PC-3 (cell line): ENCODE results near the gene LIMK1. TPM values are rescaled to one million over a fixed set of nuclear protein-coding genes. Genes with fewer than 3 reads are reported as not detected.
"Not testable (repeated sequence)": the region's sequence is repeated elsewhere in the genome, so short reads cannot be mapped to it uniquely, and the experiment has no call there.

ENCODE experiments used
- ATAC-seq: fragments of 200-7000 bp; cut with Tn5 transposase; 2 replicates; pipeline ENCODE4 v1.9.1; 2020; ENCODE audit warnings: mild to moderate bottlenecking, moderate library complexity
- BruUV-seq: library from RNA; stranded (reverse); fragments of 400-500 nt; replicated peaks from 2 replicates; lab custom pipeline; 2021; lab: Mats Ljungman, UMichigan
- CTCF ChIA-PET: fragments of 300-600 bp; sonication (Branson Sonifier 250); formaldehyde crosslinking; loops from one replicate; lab custom pipeline; 2022; ENCODE audit warnings: antibody characterized with exemption; lab: Charles Lee
- POLR2A ChIA-PET: fragments of 300-600 bp; sonication (Branson Sonifier 250); formaldehyde crosslinking; loops from one replicate; lab custom pipeline; 2022; ENCODE audit warnings: antibody characterized with exemption; ENCODE audit not compliant: unreplicated experiment; lab: Charles Lee
- DNase-seq: peaks from one replicate; pipeline ENCODE4 v3.0.0-alpha.2; 2015
- H2AFZ ChIP-seq: fragments of 300-600 bp; sonication (generic); 2 replicates; pipeline ENCODE4 v1.6.0; 2016; ENCODE audit warnings: antibody characterized with exemption, low read length
- H3F3A ChIP-seq: fragments of 300-600 bp; sonication (generic); one replicate; pipeline ENCODE4 v1.6.0; 2017; ENCODE audit warnings: antibody characterized with exemption, low read length, control low read depth, mild to moderate bottlenecking; ENCODE audit not compliant: unreplicated experiment
- H3K27ac ChIP-seq: fragments of 300-600 bp; sonication (generic); 2 replicates; pipeline ENCODE4 v1.5.1; 2016; ENCODE audit warnings: mild to moderate bottlenecking, low read length
- H3K27me3 ChIP-seq: fragments of 300-600 bp; sonication (generic); 2 replicates; pipeline ENCODE4 v1.6.1; 2016; ENCODE audit warnings: low read length, mixed read lengths
- H3K36me3 ChIP-seq: fragments of 300-600 bp; sonication (generic); 2 replicates; pipeline ENCODE4 v1.6.1; 2016; ENCODE audit warnings: low read depth, mixed run types, low read length, mixed read lengths
- H3K4me1 ChIP-seq: fragments of 300-600 bp; sonication (generic); 2 replicates; pipeline ENCODE4 v1.5.1; 2016; ENCODE audit warnings: low read length; ENCODE audit not compliant: insufficient read depth
- H3K4me2 ChIP-seq: fragments of 300-600 bp; sonication (generic); 2 replicates; pipeline ENCODE4 v1.6.0; 2016; ENCODE audit warnings: low read length
- H3K4me3 ChIP-seq: fragments of 300-600 bp; sonication (generic); 2 replicates; pipeline ENCODE4 v1.5.1; 2016; ENCODE audit warnings: mild to moderate bottlenecking, low read length, mixed read lengths
- H3K79me2 ChIP-seq: fragments of 300-600 bp; sonication (generic); 2 replicates; pipeline ENCODE4 v1.6.1; 2017; ENCODE audit warnings: low read length, mixed read lengths
- H3K9ac ChIP-seq: fragments of 300-600 bp; sonication (generic); 2 replicates; pipeline ENCODE4 v1.6.0; 2016; ENCODE audit warnings: mild to moderate bottlenecking, low read length
- H3K9me2 ChIP-seq: fragments of 300-600 bp; sonication (generic); replicated peaks from 2 replicates; pipeline ENCODE4 v1.6.1; 2016; ENCODE audit warnings: mixed run types, low read length, mixed read lengths
- H3K9me3 ChIP-seq: fragments of 300-600 bp; sonication (generic); 2 replicates; pipeline ENCODE4 v1.6.1; 2016; ENCODE audit warnings: low read length, mixed read lengths
- H4K20me1 ChIP-seq: fragments of 300-600 bp; sonication (generic); 2 replicates; pipeline ENCODE4 v1.6.1; 2016; ENCODE audit warnings: low read length, mixed read lengths
- EZH2 ChIP-seq: fragments of 300-600 bp; sonication (generic); IDR thresholded peaks from one replicate; pipeline ENCODE4 v1.6.1; 2017; ENCODE audit warnings: antibody characterized with exemption, mild to moderate bottlenecking, low read length; ENCODE audit not compliant: unreplicated experiment
- EZH2phosphoT487 ChIP-seq: fragments of 300-600 bp; sonication (generic); IDR thresholded peaks from 2 replicates; pipeline ENCODE4 v1.6.1; 2018; ENCODE audit warnings: mild to moderate bottlenecking, antibody characterized with exemption, low read length, borderline replicate concordance
- intact Hi-C: fragments of 100-400 bp; cut with micrococcal nuclease; formaldehyde crosslinking; loops from 2 replicates; pipeline ENCODE4 v1.9.0; 2023
- total RNA-seq: library from RNA; depleted of rRNA; stranded (reverse); fragments of >200 nt; gene quantifications from 2 replicates; pipeline ENCODE4 v1.2.3, GENCODE V29; 2014; rRNA removed
- TF ChIP-seq, protein P1 (sequence below): fragments of 300-600 bp; sonication (generic); conservative IDR thresholded peaks from 2 replicates; pipeline ENCODE4 v1.5.1; 2017; ENCODE audit warnings: antibody characterized with exemption, low read depth, mild to moderate bottlenecking, low read length

LIMK1 gene
- total RNA-seq, 1 experiment from 2014 or later = 40.3 TPM

DNA sequence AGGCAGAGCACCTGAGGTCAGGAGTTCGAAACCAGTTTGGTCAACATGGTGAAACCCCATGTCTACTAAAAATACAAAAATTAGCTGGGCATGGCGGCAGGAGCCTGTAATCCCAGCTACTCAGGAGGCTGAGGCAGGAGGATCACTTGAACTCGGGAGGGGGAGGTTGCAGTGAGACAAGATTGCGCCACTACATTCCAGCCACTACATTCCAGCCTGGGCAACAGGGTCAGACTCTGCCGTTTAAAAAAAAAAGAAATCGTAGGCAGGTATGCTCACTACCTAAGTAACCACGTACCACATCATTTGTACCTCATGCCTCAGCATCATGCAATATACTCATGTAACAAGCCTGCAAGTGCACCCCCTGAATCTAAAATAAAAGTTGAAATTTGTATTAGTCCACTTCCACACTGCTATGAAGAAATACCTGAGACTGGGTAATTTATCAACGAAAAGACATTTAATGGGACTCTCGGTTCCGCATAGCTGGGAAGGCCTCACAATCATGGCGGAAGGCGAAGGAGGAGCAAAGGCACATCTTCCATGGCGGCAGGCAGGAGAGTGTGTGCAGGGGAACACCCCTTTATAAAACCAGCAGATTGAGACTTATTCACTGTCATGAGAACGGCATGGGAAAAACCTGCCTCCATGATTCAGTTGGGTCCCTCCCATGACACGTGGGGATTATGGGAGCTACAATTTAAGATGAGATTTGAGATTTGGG lies 82.4 kb downstream of the LIMK1 start:
- Histone ChIP-seq H3K9me2 (no peaks in the 10 kb centered on the region), H2AFZ (no peak overlapping the region), H3K36me3 (no peaks in the 10 kb centered on the region), H3K9ac (no peak overlapping the region), H4K20me1 (no peaks in the 10 kb centered on the region), H3K4me1 (no peaks in the 10 kb centered on the region), H3K27me3 (no peaks in the 10 kb centered on the region), H3K4me2 (no peak overlapping the region), H3K9me3 (no peaks in the 10 kb centered on the region), H3K27ac (no peak overlapping the region), H3F3A (no peaks in the 10 kb centered on the region), H3K79me2 (no peaks in the 10 kb centered on the region), H3K4me3 (no peak overlapping the region)
- no peak for ATAC-seq
- DNase-seq = no peak
- TF ChIP-seq EZH2phosphoT487 = no peak
- TF ChIP-seq, protein P1, sequence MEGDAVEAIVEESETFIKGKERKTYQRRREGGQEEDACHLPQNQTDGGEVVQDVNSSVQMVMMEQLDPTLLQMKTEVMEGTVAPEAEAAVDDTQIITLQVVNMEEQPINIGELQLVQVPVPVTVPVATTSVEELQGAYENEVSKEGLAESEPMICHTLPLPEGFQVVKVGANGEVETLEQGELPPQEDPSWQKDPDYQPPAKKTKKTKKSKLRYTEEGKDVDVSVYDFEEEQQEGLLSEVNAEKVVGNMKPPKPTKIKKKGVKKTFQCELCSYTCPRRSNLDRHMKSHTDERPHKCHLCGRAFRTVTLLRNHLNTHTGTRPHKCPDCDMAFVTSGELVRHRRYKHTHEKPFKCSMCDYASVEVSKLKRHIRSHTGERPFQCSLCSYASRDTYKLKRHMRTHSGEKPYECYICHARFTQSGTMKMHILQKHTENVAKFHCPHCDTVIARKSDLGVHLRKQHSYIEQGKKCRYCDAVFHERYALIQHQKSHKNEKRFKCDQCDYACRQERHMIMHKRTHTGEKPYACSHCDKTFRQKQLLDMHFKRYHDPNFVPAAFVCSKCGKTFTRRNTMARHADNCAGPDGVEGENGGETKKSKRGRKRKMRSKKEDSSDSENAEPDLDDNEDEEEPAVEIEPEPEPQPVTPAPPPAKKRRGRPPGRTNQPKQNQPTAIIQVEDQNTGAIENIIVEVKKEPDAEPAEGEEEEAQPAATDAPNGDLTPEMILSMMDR = no peak
- no peak for TF ChIP-seq EZH2
- intact Hi-C loops = no loop called here
- POLR2A ChIA-PET = no interaction called here
- CTCF ChIA-PET = no interaction called here
- no TSS peak for BruUV-seq

DNA sequence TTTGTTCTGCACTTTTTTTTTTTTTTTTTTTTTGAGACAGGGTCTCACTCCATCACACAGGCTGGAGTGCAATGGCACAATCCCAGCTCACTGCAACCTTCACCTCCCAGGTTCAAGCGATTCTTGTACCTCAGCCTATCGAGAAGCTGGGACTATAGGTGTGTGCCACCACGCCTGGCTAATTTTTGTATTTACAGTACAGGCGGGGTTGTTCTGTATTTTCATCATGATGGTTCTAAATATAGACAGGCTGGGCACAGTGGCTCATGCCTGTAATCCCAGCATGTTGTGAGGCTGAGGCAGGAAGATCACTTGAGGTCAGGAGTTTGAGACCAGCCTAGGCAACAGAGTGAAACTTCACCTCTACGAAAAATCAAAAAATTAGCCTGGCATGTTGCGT lies 83.7 kb downstream of the LIMK1 start:
- CTCF ChIA-PET = not testable (repeated sequence)

More for the DNA sequence above, 83.7 kb downstream of the LIMK1 start:
- BruUV-seq, H3F3A ChIP-seq, DNase-seq, ATAC-seq, POLR2A ChIA-PET, H3K9me3 ChIP-seq, H3K27me3 ChIP-seq, H3K9me2 ChIP-seq, H3K79me2 ChIP-seq, H3K36me3 ChIP-seq, H3K4me3 ChIP-seq, H3K27ac ChIP-seq, H4K20me1 ChIP-seq, intact Hi-C loops, H3K4me2 ChIP-seq, H3K4me1 ChIP-seq, H3K9ac ChIP-seq, H2AFZ ChIP-seq: not testable (repeated sequence)

Other genes starting within 250 kb of the LIMK1 start
- gene METTL27, start 241.3 kb upstream of the LIMK1 start, total RNA-seq = 0.35 and 3.3 TPM in 2 replicates
- gene TMEM270, start 222.6 kb upstream of the LIMK1 start, total RNA-seq = 3.8 TPM in 1 of 2 replicates, not detected in the other
- 0.07 TPM in 1 of 2 replicates, not detected in the other for gene ELN, start 55.6 kb upstream of the LIMK1 start, total RNA-seq
- gene EIF4H, start 90.6 kb downstream of the LIMK1 start, total RNA-seq = 339 and 357 TPM in 2 replicates
- 7.7 and 8.3 TPM in 2 replicates for gene LAT2, start 126.2 kb downstream of the LIMK1 start, total RNA-seq
- gene RFC2, start 170.6 kb downstream of the LIMK1 start, total RNA-seq = 57.4 and 60.4 TPM in 2 replicates
- gene CLIP2, start 205.6 kb downstream of the LIMK1 start, total RNA-seq = 26.2 and 33.8 TPM in 2 replicates